Ishikawa (cell line): Measurements from ENCODE around the gene HCFC1.

Experiments used
- CEBPB ChIP-seq: IDR thresholded peaks from 2 replicates; pipeline ENCODE4 v1.6.1; 2012
- CREB1 ChIP-seq: IDR thresholded peaks from 2 replicates; pipeline ENCODE4 v1.6.1; 2012; ENCODE audit warnings: low read depth
- EP300 ChIP-seq: IDR thresholded peaks from 2 replicates; pipeline ENCODE4 v1.6.1; 2012; ENCODE audit warnings: borderline replicate concordance
- MAX ChIP-seq: IDR thresholded peaks from 2 replicates; pipeline ENCODE4 v1.6.1; 2012
- RAD21 ChIP-seq: IDR thresholded peaks from 2 replicates; pipeline ENCODE4 v1.6.1; 2012; ENCODE audit warnings: low read depth
- TAF1 ChIP-seq: IDR thresholded peaks from 2 replicates; pipeline ENCODE4 v1.6.1; 2012; ENCODE audit warnings: low read depth, mild to moderate bottlenecking
- TCF12 ChIP-seq: IDR thresholded peaks from 2 replicates; pipeline ENCODE4 v1.6.1; 2012; ENCODE audit warnings: low read depth

GRCh38 chrX:153991013-153991580, 19.5 kb upstream of the HCFC1 start:
- no peak for TF ChIP-seq CEBPB
- no peak for TF ChIP-seq RAD21
- TF ChIP-seq TAF1 = no peak
- TF ChIP-seq EP300 = no peak
- TF ChIP-seq MAX = no peak
- no peak for TF ChIP-seq CREB1
- TF ChIP-seq TCF12 = no peak
